IMR-90 (cell line): ENCODE measurements around the gene NDOR1.

Experiments used
- CEBPB ChIP-seq: IDR thresholded peaks from 2 replicates; pipeline ENCODE4 v1.6.1; 2012; ENCODE audit warnings: low read depth, low read length, improper control_type of control experiment
- CHD1 ChIP-seq: IDR thresholded peaks from 2 replicates; pipeline ENCODE4 v1.6.1; 2012; ENCODE audit warnings: low read depth, low read length, improper control_type of control experiment
- CTCF ChIP-seq: conservative IDR thresholded peaks from 2 replicates; pipeline ENCODE4 v1.5.1; 2012; ENCODE audit warnings: mild to moderate bottlenecking, low read depth, low read length, improper control_type of control experiment
- MXI1 ChIP-seq: IDR thresholded peaks from 2 replicates; pipeline ENCODE4 v1.6.1; 2012; ENCODE audit warnings: low read depth, mild to moderate bottlenecking, low read length, moderate library complexity, borderline replicate concordance
- NFE2L2 ChIP-seq: fragments of 150-350 bp; IDR thresholded peaks from 2 replicates; pipeline ENCODE4 v1.6.1; 2016; ENCODE audit warnings: low read depth, mild to moderate bottlenecking, low read length
- POLR2A ChIP-seq: IDR thresholded peaks from 2 replicates; pipeline ENCODE4 v1.6.1; 2012; ENCODE audit warnings: mild to moderate bottlenecking, low read depth, low read length
- RAD21 ChIP-seq: IDR thresholded peaks from 2 replicates; pipeline ENCODE4 v1.6.1; 2012; ENCODE audit warnings: low read length, improper control_type of control experiment
- RFX5 ChIP-seq: IDR thresholded peaks from 2 replicates; pipeline ENCODE4 v1.8.0; 2012; ENCODE audit warnings: low read depth, mild to moderate bottlenecking, low read length, moderate library complexity
- SMC3 ChIP-seq: fragments of 150-350 bp; IDR thresholded peaks from 2 replicates; pipeline ENCODE4 v1.6.1; 2016; ENCODE audit warnings: low read depth, mild to moderate bottlenecking, antibody characterized with exemption, low read length, moderate library complexity
- USF2 ChIP-seq: fragments of 150-350 bp; IDR thresholded peaks from 2 replicates; pipeline ENCODE4 v1.6.1; 2017; ENCODE audit warnings: mild to moderate bottlenecking, antibody characterized with exemption, low read length, low read depth

DNA sequence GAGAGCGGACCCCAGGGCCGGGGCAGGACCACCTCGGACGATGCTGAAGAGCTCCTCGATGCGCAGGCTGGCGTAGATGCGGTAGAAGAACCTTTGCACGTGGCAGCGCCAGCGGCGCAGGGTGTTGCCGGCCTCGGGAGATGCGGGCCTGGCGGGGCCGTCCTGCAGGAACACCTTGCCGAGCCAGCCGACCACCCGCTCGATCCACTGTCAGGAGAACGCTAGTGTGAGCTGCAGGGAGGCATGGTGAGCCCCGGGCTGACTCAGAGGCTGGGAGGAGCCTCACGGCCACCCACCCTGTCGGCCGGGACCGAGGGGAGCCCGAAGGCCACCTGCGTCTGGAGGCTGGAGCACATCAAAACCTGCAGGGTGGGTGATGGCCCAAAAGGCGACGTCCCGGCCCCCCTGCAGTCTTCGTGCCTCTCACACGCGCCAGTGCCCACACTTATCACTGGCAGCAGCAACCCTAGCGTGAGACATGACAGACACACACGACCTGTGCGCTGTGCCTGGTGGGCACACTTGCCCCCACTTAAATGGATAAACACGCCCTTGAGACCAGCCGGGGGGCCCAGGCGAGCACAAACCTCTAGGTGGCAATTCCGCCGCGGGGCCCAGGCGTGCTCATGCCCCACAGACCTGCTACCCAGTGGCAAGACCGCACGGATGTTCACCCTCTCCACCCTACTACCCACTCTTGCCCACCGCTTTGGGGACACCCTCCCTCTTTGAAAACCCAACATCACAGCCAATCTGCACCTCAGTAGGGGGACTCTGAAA is 20.4 kb upstream of the NDOR1 start:
- TF ChIP-seq CTCF = no peak
- TF ChIP-seq MXI1 = no peak
- no peak for TF ChIP-seq POLR2A
- no peak for TF ChIP-seq RAD21
- no peak for TF ChIP-seq NFE2L2
- TF ChIP-seq CHD1 = no peak
- TF ChIP-seq SMC3 = no peak
- no peak for TF ChIP-seq RFX5
- no peak for TF ChIP-seq USF2
- TF ChIP-seq CEBPB = no peak
